H9 (cell line): ENCODE data around the gene UBXN10. TPM values are rescaled to one million over a fixed set of nuclear protein-coding genes. Genes with fewer than 3 reads are reported as not detected.

Source experiments
- DNase-seq: peaks from one replicate; pipeline ENCODE4 v3.0.0-alpha.2; 2017
- H2AFZ ChIP-seq: one replicate; pipeline ENCODE4 v1.6.1; 2013; ENCODE audit warnings: mild to moderate bottlenecking, low read length, control low read depth, moderate library complexity
- H2AK5ac ChIP-seq: 2 replicates; pipeline ENCODE4 v1.6.1; 2013; ENCODE audit warnings: low read length, control low read depth, mixed read lengths; ENCODE audit not compliant: insufficient read length
- H2BK120ac ChIP-seq: one replicate; pipeline ENCODE4 v1.6.1; 2013; ENCODE audit warnings: low read depth, mild to moderate bottlenecking, low read length, control low read depth, inconsistent platforms; ENCODE audit not compliant: poor library complexity, severe bottlenecking
- H2BK12ac ChIP-seq: 2 replicates; pipeline ENCODE4 v1.6.1; 2013; ENCODE audit warnings: low read length, control low read depth, mixed read lengths, low read depth; ENCODE audit not compliant: insufficient read length
- H2BK15ac ChIP-seq: 2 replicates; pipeline ENCODE4 v1.6.1; 2013; ENCODE audit warnings: low read depth, low read length, control low read depth
- H2BK20ac ChIP-seq: one replicate; pipeline ENCODE4 v1.6.1; 2013; ENCODE audit warnings: low read depth, mild to moderate bottlenecking, low read length, control low read depth, inconsistent platforms; ENCODE audit not compliant: poor library complexity, severe bottlenecking
- H2BK5ac ChIP-seq: 2 replicates; pipeline ENCODE4 v1.6.1; 2013; ENCODE audit warnings: low read length, control low read depth, mixed read lengths; ENCODE audit not compliant: insufficient read length
- H3K14ac ChIP-seq: 2 replicates; pipeline ENCODE4 v1.6.1; 2013; ENCODE audit warnings: low read length, control low read depth; ENCODE audit not compliant: insufficient read depth
- H3K18ac ChIP-seq: 2 replicates; pipeline ENCODE4 v1.6.1; 2013; ENCODE audit warnings: low read depth, mild to moderate bottlenecking, mixed read lengths, low read length, control low read depth; ENCODE audit not compliant: insufficient read length
- H3K23ac ChIP-seq: 2 replicates; pipeline ENCODE4 v1.6.1; 2013; ENCODE audit warnings: low read length, control low read depth, mixed read lengths, low read depth; ENCODE audit not compliant: insufficient read length
- H3K23me2 ChIP-seq: 2 replicates; pipeline ENCODE4 v1.6.1; 2013; ENCODE audit warnings: low read depth, mild to moderate bottlenecking, mixed read lengths, low read length, control low read depth; ENCODE audit not compliant: insufficient read length, poor library complexity, severe bottlenecking
- H3K27ac ChIP-seq: 2 replicates; pipeline ENCODE4 v1.5.1; 2013; ENCODE audit warnings: low read length, control low read depth, mixed read lengths, low read depth; ENCODE audit not compliant: insufficient read length
- H3K27me3 ChIP-seq: 2 replicates; pipeline ENCODE4 v1.6.1; 2013; ENCODE audit warnings: low read length, control low read depth, inconsistent platforms; ENCODE audit not compliant: insufficient read depth
- H3K4ac ChIP-seq: 2 replicates; pipeline ENCODE4 v1.6.1; 2013; ENCODE audit warnings: low read depth, mild to moderate bottlenecking, control low read depth, inconsistent platforms, low read length, moderate library complexity
- H3K4me1 ChIP-seq: 2 replicates; pipeline ENCODE4 v1.6.1; 2013; ENCODE audit warnings: low read length, control low read depth, inconsistent platforms; ENCODE audit not compliant: insufficient read depth
- H3K4me2 ChIP-seq: 2 replicates; pipeline ENCODE4 v1.6.1; 2013; ENCODE audit warnings: low read length, control low read depth, mixed read lengths; ENCODE audit not compliant: insufficient read length, insufficient read depth
- H3K56ac ChIP-seq: 2 replicates; pipeline ENCODE4 v1.6.1; 2013; ENCODE audit warnings: low read depth, mild to moderate bottlenecking, mixed read lengths, low read length, control low read depth; ENCODE audit not compliant: insufficient read length
- H3K79me1 ChIP-seq: 2 replicates; pipeline ENCODE4 v1.6.1; 2013; ENCODE audit warnings: low read depth, mild to moderate bottlenecking, moderate library complexity, low read length, control low read depth, inconsistent platforms; ENCODE audit not compliant: insufficient read depth, poor library complexity, severe bottlenecking
- H3K79me2 ChIP-seq: 2 replicates; pipeline ENCODE4 v1.6.1; 2013; ENCODE audit warnings: low read length, control low read depth, inconsistent platforms; ENCODE audit not compliant: insufficient read depth
- H3K9ac ChIP-seq: 2 replicates; pipeline ENCODE4 v1.6.1; 2013; ENCODE audit warnings: low read length, control low read depth, mixed read lengths; ENCODE audit not compliant: insufficient read length; ENCODE audit errors: extremely low read depth
- H3K9me3 ChIP-seq: one replicate; pipeline ENCODE4 v1.6.1; 2013; ENCODE audit warnings: low read depth, low read length, inconsistent platforms; ENCODE audit not compliant: control insufficient read depth
- H3T11ph ChIP-seq: one replicate; pipeline ENCODE4 v1.6.1; 2013; ENCODE audit warnings: mild to moderate bottlenecking, low read length, control low read depth, inconsistent platforms
- H4K20me1 ChIP-seq: one replicate; pipeline ENCODE4 v1.6.1; 2013; ENCODE audit not compliant: control insufficient read depth, insufficient read length, insufficient read depth
- H4K5ac ChIP-seq: 2 replicates; pipeline ENCODE4 v1.6.1; 2013; ENCODE audit warnings: low read depth, mild to moderate bottlenecking, mixed read lengths, low read length, control low read depth; ENCODE audit not compliant: insufficient read length
- H4K8ac ChIP-seq: replicated peaks from 2 replicates; pipeline ENCODE4 v1.6.1; 2013; ENCODE audit warnings: low read length, control low read depth, mixed read lengths, low read depth; ENCODE audit not compliant: insufficient read length
- H4K91ac ChIP-seq: 2 replicates; pipeline ENCODE4 v1.6.1; 2013; ENCODE audit warnings: low read depth, mild to moderate bottlenecking, moderate library complexity, mixed read lengths, low read length, control low read depth; ENCODE audit not compliant: insufficient read length
- H3K27ac Mint-ChIP-seq, 3 experiments: 2 replicates in 2 of 3; 3 replicates in 1 of 3; pipeline ENCODE4 v1.8.0; 2020 to 2021; ENCODE audit warnings: mixed read lengths in 3 of 3, mild to moderate bottlenecking in 1 of 3, moderate library complexity in 1 of 3
- H3K27me3 Mint-ChIP-seq: 2 replicates; pipeline ENCODE4 v1.8.0; 2021; ENCODE audit warnings: low read depth, mild to moderate bottlenecking, moderate library complexity, mixed read lengths
- H3K36me3 Mint-ChIP-seq, 3 experiments: 2 replicates in 2 of 3; 3 replicates in 1 of 3; pipeline ENCODE4 v1.8.0; 2020 to 2021; ENCODE audit warnings: low read depth in 3 of 3, mixed read lengths in 3 of 3; ENCODE audit not compliant: insufficient read depth in 1 of 3
- H3K4me1 Mint-ChIP-seq, 2 experiments: 2 replicates each; pipeline ENCODE4 v1.8.0; 2020; ENCODE audit warnings: mixed read lengths in 2 of 2
- H3K4me3 Mint-ChIP-seq, 2 experiments: 2 replicates in 1 of 2; 3 replicates in 1 of 2; pipeline ENCODE4 v1.8.0; 2020 to 2021; ENCODE audit warnings: mild to moderate bottlenecking in 2 of 2, mixed read lengths in 2 of 2, moderate library complexity in 1 of 2
- H3K9me3 Mint-ChIP-seq, 2 experiments: 2 replicates in 1 of 2; 3 replicates in 1 of 2; pipeline ENCODE4 v1.8.0; 2020; ENCODE audit warnings: mild to moderate bottlenecking in 2 of 2, mixed read lengths in 2 of 2, moderate library complexity in 1 of 2
- CTCF ChIP-seq: fragments of 200-600 bp; sonication (generic); conservative IDR thresholded peaks from 3 replicates; pipeline ENCODE4 v1.8.0; 2021; ENCODE audit warnings: antibody characterized with exemption, mild to moderate bottlenecking
- WGBS: extraction: QIAGEN DNeasy Blood & Tissue Kit; methylation state at CpG from one replicate; pipeline ENCODE4 v1.1.7; 2013; ENCODE audit warnings: missing lambda C conversion rate, low lambda C conversion rate, mixed read lengths; ENCODE audit not compliant: insufficient read length; ENCODE audit errors: extremely low coverage; 5-methylcytosine and 5-hydroxymethylcytosine counted together
- total RNA-seq: library from RNA; stranded (reverse); gene quantifications from 2 replicates; pipeline ENCODE4 v1.2.1, GENCODE V29; 2021

UBXN10 gene
- total RNA-seq, 1 experiment from 2014 or later: 0.59 TPM

- H2BK5ac ChIP-seq: no peak overlapping the region
- H3K23ac ChIP-seq: no peak overlapping the region
- H2AFZ ChIP-seq: no peak overlapping the region
Observed at GRCh38 chr1:20198918-20199317, 13.0 kb downstream of the UBXN10 start.

More at GRCh38 chr1:20198918-20199317, 13.0 kb downstream of the UBXN10 start:
- no peaks in the 10 kb centered on the region for H3K79me2 ChIP-seq
- H3K9me3 Mint-ChIP-seq: no peaks in the 10 kb centered on the region
- peaks cover 17 to 20% of the 10 kb centered on the region in 2 experiments for H3K4me1 Mint-ChIP-seq
- H2BK12ac ChIP-seq: no peak overlapping the region
- H3K36me3 Mint-ChIP-seq: no peaks in the 10 kb centered on the region
- no peak overlapping the region for H3K27ac ChIP-seq
- DNase-seq: no peak
- H2AK5ac ChIP-seq: no peak overlapping the region
- H4K20me1 ChIP-seq: no peaks in the 10 kb centered on the region
- TF ChIP-seq CTCF: no peak
- no peak overlapping the region for H3T11ph ChIP-seq
- H3K9me3 ChIP-seq: no peaks in the 10 kb centered on the region
- peaks cover 16% of the 10 kb centered on the region for H3K27me3 Mint-ChIP-seq
- no CpG with 5 or more reads among the region's 7 CpGs for WGBS
- H3K27ac Mint-ChIP-seq: no peak overlapping the region
- no peak overlapping the region for H3K56ac ChIP-seq
- no peak overlapping the region for H2BK15ac ChIP-seq
- H3K23me2 ChIP-seq: no peaks in the 10 kb centered on the region
- H2BK20ac ChIP-seq: no peak overlapping the region
- no peak overlapping the region for H3K14ac ChIP-seq
- H3K18ac ChIP-seq: no peak overlapping the region
- H3K4me2 ChIP-seq: no peak overlapping the region
- H4K5ac ChIP-seq: no peak overlapping the region
- H3K9ac ChIP-seq: no peak overlapping the region
- H4K91ac ChIP-seq: no peak overlapping the region
- H2BK120ac ChIP-seq: no peak overlapping the region
- no peaks in the 10 kb centered on the region for H3K79me1 ChIP-seq
- no peak overlapping the region for H3K4ac ChIP-seq
- H3K4me3 Mint-ChIP-seq: no peak overlapping the region
- H3K27me3 ChIP-seq: no peaks in the 10 kb centered on the region
- H3K4me1 ChIP-seq: no peaks in the 10 kb centered on the region
- no peak overlapping the region for H4K8ac ChIP-seq
